Keratinocyte (primary cell): ENCODE data around the gene ZNF789.

ENCODE experiments used
- CTCF ChIP-seq, 3 experiments: IDR thresholded peaks in 1 of 3; conservative IDR thresholded peaks in 1 of 3; optimal IDR thresholded peaks in 1 of 3; 2 replicates in 2 of 3; 3 replicates in 1 of 3; pipeline versions ENCODE3 to v1.5.1; 2011; ENCODE audit warnings: low read length in 3 of 3, mild to moderate bottlenecking in 3 of 3, moderate library complexity in 2 of 3, control low read depth in 1 of 3, inconsistent platforms in 1 of 3; ENCODE audit not compliant: insufficient read depth in 2 of 3; ENCODE audit errors: extremely low read depth in 1 of 3
- EZH2 ChIP-seq: IDR thresholded peaks from one replicate; pipeline ENCODE4 v1.6.1; 2012; ENCODE audit warnings: inconsistent platforms, mild to moderate bottlenecking, low read length, moderate library complexity

GRCh38 chr7:99461221-99461620 lies 11.5 kb upstream of the ZNF789 start:
- peak in 2 of 3 experiments; percentile 2 to 24 for TF ChIP-seq CTCF (optimal IDR thresholded peaks at IDR 0.05 in 1 of 3, IDR thresholded peaks at IDR 0.05 in 1 of 3, conservative IDR thresholded peaks at IDR 0.05 in 1 of 3; ENCODE audit: extremely low read depth in 1 of 3, insufficient read depth in 2 of 3, low read length in 3 of 3)
- no peak for TF ChIP-seq EZH2
